SU-DHL-6 (cell line): Measurements from ENCODE around the gene SLC12A8.

Experiments
- CTCF ChIP-seq: fragments of 200-600 bp; sonication (generic); IDR thresholded peaks from one replicate; pipeline ENCODE4 v1.5.1; 2017; ENCODE audit warnings: antibody characterized with exemption, mild to moderate bottlenecking, low read length, moderate library complexity; ENCODE audit not compliant: insufficient read depth, poor library complexity, severe bottlenecking
- EZH2phosphoT487 ChIP-seq: fragments of 200-600 bp; sonication (generic), shearing (Covaris generic); conservative IDR thresholded peaks from 2 replicates; pipeline ENCODE4 v1.6.1; 2018; ENCODE audit warnings: mild to moderate bottlenecking, antibody characterized with exemption, low read length, moderate library complexity, mixed read lengths

- TF ChIP-seq CTCF (no peak), EZH2phosphoT487 (no peak)
Observed at GRCh38 chr3:125165948-125166553, 46.5 kb downstream of the SLC12A8 start.
